SKM-1 (cell line): ENCODE results near the gene ESR2.
"Not testable (repeated sequence)": the region's sequence is repeated elsewhere in the genome, so short reads cannot be mapped to it uniquely, and the experiment has no call there.

Experiments used
- DNase-seq: peaks from one replicate; lab custom pipeline; 2025; ENCODE audit not compliant: unreplicated experiment; lab: John Stamatoyannopoulos, UW

The ESR2 gene

GRCh38 chr14:64049616-64050381 is 244.4 kb downstream of the ESR2 start:
- no peak for DNase-seq

DNA sequence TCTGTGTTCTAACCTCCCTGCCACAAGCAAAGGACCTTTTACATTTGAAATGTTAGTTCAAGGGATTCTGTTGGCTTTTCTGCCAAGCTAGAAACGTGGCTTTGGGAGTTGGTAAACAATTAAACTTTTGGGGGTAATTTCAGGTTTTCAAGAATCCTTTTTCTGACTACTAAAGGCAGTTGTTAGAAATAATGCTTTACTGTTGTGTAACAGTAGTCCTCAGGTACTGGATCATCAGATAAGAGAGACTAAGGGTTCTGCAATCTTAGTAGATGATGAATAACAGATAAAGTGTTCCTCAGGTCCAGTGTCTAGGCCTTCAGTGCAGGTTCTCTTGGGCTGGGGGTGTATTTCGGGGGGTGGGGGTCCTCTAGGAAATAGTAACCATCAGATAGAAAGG is 249.1 kb downstream of the ESR2 start:
- DNase-seq = no peak

GRCh38 chr14:64043296-64043695 is 250.9 kb downstream of the ESR2 start:
- DNase-seq = not testable (repeated sequence)

DNA sequence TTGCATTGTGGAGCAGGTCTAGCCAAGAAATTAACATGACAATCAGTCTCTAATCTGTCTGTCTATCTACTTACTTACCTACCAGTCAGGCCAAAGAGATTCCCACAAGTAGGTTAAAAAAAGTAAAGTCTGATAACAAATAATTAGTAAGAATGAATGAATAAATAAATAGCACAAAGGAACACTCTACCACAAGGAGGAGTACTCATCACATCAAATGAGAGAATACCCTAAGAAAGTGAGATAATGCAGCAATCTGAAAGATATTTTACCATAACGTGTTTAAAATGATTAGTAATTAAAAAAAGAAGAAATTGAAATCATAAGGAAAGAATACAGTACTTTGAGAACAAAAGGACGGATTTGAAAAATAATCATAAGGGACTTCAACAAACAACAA is 254.1 kb downstream of the ESR2 start:
- DNase-seq = no peak

GRCh38 chr14:64038841-64039542 is 255.2 kb downstream of the ESR2 start:
- no peak for DNase-seq

GRCh38 chr14:64037869-64038745 is 256.1 kb downstream of the ESR2 start:
- DNase-seq = not testable (repeated sequence)

DNA sequence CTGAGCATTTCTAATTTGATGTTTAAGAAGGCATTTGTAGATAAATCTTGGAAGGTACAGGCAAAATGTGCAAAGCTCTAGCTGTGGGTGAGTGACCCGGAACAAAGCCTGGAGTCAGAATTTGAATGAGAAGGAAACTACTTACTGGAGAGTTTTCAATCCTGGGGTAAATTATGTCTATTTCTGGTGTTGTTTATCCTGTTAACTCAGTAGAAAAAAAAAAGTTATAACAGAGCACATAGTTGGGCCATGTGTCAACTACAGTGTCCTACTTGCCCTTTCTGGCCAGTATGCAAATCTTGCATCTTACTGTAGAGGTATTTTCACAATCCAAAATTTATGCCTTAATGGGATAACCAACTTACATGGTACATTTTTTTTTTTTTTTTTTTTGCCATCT is 259.0 kb downstream of the ESR2 start:
- no peak for DNase-seq
